ENCODE data around the gene GLDC.

The GLDC gene

DNA sequence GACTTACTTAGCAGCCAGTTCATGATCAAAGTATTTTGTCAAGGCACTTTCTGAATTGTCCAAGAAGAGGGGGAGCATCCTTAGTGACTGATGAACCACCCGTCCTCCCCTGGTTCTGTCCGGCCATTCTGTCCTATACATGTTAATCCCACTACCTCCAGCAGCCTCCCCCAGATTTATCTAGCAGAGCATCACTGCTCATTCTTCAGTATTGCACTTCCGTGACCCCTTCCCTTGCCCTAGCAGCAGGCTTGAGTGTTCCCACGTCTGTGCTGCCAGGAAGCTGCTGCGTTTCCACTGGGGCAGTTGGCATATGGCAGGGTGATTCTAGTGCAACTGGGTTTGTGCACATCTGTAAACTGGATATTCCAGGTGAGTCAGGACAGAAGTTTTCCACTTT is 4.5 kb downstream of the GLDC start:
- TF ChIP-seq, protein P1, sequence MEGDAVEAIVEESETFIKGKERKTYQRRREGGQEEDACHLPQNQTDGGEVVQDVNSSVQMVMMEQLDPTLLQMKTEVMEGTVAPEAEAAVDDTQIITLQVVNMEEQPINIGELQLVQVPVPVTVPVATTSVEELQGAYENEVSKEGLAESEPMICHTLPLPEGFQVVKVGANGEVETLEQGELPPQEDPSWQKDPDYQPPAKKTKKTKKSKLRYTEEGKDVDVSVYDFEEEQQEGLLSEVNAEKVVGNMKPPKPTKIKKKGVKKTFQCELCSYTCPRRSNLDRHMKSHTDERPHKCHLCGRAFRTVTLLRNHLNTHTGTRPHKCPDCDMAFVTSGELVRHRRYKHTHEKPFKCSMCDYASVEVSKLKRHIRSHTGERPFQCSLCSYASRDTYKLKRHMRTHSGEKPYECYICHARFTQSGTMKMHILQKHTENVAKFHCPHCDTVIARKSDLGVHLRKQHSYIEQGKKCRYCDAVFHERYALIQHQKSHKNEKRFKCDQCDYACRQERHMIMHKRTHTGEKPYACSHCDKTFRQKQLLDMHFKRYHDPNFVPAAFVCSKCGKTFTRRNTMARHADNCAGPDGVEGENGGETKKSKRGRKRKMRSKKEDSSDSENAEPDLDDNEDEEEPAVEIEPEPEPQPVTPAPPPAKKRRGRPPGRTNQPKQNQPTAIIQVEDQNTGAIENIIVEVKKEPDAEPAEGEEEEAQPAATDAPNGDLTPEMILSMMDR (IDR thresholded peaks at IDR 0.05), result no peak

DNA sequence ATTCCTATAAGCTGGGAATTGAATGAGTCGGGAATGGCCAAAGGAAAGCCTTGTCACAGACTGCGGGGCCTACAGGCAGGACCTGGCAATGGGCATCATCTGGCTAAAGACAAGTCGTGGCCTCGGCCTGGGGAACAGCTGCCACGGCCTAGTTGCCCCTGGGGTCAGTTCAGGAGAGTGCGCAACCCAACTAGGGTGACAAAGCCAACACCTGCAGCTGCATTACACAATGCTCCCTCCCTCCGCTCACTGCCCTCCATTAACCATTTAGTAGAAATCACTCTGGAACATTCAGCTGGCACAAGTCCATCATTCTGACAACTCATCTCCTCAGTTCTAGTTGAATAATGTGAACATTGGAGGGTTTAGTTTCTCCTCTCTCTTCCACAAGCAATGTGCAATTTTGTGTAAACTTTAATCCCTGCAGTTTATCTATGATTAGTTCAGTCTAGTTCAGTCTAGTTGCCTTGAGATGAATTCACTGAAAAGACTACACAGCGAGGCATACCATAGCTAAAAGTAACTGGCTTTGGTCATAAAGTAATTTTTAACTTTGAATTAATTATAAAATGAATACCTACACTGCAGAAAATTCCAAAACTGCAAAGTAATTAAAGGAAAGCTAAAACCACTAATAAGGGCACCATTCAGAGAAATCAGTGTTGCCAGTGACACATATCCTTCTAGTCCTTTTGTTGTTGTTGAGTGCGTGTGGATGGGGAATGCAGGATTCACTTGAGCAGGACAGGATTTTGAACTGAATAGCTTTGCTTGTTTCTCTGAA is 5.1 kb downstream of the GLDC start:
- TF ChIP-seq, protein P1 (IDR thresholded peaks at IDR 0.05), result no peak

DNA sequence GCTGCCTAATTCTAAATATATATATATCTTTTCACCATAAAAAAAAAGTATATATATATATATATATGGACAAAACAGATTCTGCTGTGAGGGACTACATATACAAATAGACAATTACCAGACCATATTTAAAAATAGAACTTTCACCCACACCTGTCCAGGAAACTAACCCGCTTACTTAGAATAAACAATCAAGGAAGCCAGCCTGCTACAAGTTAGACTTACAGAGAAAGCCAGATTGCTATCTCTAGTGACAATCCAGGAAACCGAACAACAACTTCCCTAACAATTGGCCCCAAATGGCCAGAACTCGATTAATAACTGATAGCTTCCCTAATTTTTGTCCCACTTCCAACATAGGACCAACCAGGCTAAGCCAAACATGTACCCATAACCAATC is 5.9 kb downstream of the GLDC start:
- TF ChIP-seq, protein P1 (IDR thresholded peaks at IDR 0.05), result no peak

DNA sequence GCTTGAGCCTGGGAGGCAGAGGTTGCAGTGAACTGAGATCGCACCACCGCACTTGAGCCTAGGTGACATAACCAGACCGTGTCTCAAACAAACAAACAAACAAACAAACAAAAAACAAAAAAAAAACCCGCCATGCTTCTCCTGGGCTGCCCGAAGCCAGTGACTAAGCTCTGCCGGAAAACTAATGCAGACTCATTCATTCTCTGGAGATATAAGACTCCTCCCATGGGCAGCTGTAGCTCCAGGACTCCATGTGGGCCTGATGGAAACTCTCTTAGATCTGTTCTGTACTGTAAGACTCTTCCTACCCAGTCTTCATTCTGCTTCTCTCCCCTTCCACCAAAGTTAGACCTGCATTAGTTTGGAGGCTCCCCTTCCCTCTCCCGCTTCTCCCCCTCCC is 11.1 kb downstream of the GLDC start:
- TF ChIP-seq, protein P1 (IDR thresholded peaks at IDR 0.05), result no peak

DNA sequence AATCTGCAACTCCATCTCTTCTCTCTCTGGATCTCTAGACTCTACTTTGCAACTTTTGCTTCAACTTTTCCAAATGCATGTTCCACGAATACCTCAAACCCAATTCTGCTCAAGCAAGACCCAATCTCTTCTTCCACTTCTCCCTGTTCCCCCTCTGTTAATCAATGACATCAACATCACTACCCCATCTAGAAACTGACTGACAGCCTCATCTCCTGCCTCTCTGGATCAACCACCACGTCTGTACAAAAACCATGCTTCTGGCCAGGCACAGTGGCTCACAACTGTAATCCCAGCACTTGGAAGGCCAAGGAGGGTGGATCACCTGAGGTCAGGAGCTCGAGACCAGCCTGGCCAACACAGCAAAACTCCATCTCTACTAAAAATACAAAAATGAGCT is 12.2 kb downstream of the GLDC start:
- TF ChIP-seq, protein P1 (IDR thresholded peaks at IDR 0.05), result no peak

DNA sequence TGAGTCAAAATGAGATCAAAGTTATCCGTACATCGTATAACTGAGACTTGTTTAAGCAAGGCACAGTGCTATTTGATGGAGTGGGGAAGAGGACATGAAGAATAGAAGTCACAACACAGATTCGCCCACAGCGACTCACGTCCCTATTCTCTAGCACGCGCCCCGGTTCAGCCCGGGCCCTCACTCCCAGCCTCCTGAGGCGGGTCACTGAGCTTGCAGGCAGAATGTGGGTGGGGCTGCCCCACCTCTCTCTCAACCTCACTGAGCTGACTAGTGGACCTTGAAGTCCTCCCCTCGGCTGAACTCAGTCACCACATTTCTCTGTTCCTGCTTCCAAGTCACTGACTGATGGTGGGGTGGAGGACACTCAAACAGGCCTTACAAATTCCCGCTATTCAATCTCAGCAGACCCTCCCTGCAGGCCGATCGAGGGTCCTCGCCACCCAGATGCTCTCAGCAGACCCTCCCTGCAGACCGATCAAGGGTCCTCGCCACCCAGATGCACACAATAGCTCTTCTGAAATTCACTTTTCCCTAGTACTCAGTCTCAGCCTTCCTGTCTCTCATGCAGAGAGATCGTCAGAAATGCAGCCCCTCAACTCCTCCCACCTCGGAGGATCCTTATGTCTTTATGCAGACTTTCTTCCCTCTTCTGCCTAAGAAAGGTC is 12.9 kb downstream of the GLDC start:
- TF ChIP-seq, protein P1 (IDR thresholded peaks at IDR 0.05), result no peak

DNA sequence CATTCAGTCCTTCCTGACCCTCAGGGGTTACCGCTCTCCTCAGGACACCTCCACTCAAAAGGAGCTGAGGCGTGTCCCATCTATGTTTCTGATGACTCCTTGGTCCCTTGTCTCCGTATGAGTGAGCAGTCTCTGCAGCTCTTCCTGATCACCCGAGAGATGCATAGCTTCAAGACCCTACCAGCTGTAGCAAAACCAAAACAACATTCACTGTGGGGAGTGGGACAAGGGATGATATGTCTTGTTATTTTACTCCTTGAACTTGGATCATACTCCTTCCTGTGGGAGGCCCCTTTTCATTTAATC is 14.4 kb downstream of the GLDC start:
- TF ChIP-seq, protein P1 (IDR thresholded peaks at IDR 0.05), result no peak
